ENCODE results near the gene LRP2BP. TPM values are rescaled to one million over a fixed set of nuclear protein-coding genes. Genes with fewer than 3 reads are reported as not detected.

LRP2BP gene
- total and polyA plus RNA-seq, 2 of the 13 experiments (the other 11 are each of a cell fraction or from before 2014, with no cell fraction given): 0.22 to 0.29 TPM

DNA sequence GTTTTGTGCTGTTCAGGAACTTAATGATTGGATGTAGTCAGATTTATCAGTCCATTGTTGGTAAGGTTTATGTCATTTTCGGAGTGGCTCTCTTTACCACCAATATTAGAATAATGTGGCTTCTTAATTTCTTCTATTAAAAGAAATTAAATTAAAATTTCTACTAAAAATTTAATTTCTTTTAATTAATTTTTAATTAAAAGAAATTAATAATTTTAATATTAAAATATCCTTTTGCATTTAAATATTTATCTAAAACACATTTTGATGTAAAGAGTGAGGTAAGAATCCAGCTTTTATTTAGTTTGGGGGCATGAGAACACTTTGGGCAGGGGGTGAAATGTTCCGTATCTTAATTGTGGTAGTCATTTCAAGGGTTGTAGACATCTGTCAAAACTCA lies 45.8 kb upstream of the LRP2BP start (continued):
- TF ChIP-seq, protein P1, sequence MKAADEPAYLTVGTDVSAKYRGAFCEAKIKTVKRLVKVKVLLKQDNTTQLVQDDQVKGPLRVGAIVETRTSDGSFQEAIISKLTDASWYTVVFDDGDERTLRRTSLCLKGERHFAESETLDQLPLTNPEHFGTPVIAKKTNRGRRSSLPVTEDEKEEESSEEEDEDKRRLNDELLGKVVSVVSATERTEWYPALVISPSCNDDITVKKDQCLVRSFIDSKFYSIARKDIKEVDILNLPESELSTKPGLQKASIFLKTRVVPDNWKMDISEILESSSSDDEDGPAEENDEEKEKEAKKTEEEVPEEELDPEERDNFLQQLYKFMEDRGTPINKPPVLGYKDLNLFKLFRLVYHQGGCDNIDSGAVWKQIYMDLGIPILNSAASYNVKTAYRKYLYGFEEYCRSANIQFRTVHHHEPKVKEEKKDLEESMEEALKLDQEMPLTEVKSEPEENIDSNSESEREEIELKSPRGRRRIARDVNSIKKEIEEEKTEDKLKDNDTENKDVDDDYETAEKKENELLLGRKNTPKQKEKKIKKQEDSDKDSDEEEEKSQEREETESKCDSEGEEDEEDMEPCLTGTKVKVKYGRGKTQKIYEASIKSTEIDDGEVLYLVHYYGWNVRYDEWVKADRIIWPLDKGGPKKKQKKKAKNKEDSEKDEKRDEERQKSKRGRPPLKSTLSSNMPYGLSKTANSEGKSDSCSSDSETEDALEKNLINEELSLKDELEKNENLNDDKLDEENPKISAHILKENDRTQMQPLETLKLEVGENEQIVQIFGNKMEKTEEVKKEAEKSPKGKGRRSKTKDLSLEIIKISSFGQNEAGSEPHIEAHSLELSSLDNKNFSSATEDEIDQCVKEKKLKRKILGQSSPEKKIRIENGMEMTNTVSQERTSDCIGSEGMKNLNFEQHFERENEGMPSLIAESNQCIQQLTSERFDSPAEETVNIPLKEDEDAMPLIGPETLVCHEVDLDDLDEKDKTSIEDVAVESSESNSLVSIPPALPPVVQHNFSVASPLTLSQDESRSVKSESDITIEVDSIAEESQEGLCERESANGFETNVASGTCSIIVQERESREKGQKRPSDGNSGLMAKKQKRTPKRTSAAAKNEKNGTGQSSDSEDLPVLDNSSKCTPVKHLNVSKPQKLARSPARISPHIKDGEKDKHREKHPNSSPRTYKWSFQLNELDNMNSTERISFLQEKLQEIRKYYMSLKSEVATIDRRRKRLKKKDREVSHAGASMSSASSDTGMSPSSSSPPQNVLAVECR (CRISPR knock-in tag; IDR thresholded peaks at IDR 0.05; ENCODE audit: borderline replicate concordance): no peak

DNA sequence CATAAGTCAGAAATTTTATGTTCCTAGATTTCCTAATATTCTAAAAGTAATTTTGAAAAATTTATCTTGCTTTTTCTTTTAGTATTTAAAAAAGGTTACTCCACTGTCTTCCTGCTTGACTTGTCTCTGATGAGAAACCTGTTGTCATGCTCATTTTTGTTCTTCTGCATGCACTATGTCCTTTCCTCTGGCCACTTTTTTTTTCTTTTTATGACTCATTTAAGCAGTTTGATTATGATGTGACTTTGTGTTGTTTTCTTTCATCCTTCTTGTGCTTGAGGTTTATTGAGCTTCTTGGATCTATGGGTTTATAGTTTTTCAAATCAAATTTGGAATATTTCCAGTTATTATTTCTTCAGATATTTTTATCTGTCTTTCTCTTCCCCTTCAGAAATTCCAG lies 42.1 kb upstream of the LRP2BP start:
- Histone ChIP-seq H2AFZ (ENCODE audit: low read length) (no peak overlapping the region), H3K9me3 (ENCODE audit: low read length) (no peaks in the 10 kb centered on the region), H3K9ac (ENCODE audit: insufficient read depth, low read depth, low read length) (no peak overlapping the region), H3K4me3 (replicated peaks in 1 of 3; ENCODE audit: insufficient read depth in 1 of 3, low read depth in 2 of 3, low read length in 3 of 3) (no peak overlapping the region), H3K4me2 (ENCODE audit: low read depth, low read length) (no peak overlapping the region), H3K4me1 (ENCODE audit: insufficient read depth, low read length) (no peaks in the 10 kb centered on the region), H4K20me1 (ENCODE audit: insufficient read depth, low read length) (no peaks in the 10 kb centered on the region), H3K27ac (ENCODE audit: extremely low read length, insufficient read depth, low read length) (no peak overlapping the region), H3K27me3 (ENCODE audit: control insufficient read depth in 1 of 2, insufficient read depth in 2 of 2, low read length in 2 of 2) (no peaks in the 10 kb centered on the region), H3K36me3 (replicated peaks in 1 of 2; ENCODE audit: control insufficient read depth in 1 of 2, insufficient read depth in 2 of 2, low read length in 2 of 2) (no peaks in the 10 kb centered on the region), H3K79me2 (ENCODE audit: insufficient read depth, low read length) (no peaks in the 10 kb centered on the region)
- in situ Hi-C loops (cut with HindIII; ENCODE audit: extremely low pct_ligation_motif_present, low pct_unique_long_range_greater_than_20kb): no loop called here
- DNase-seq (ENCODE audit: low spot score) (no peak), FAIRE-seq (no peak), ATAC-seq (no peak)
- no TSS peak for BruUV-seq (replicated peaks)
- intact Hi-C loops (cut with micrococcal nuclease; ENCODE audit: unreplicated experiment): no loop called here
- ChIA-PET POLR2A (no interaction called here), CTCF (ENCODE audit: low intra/inter-chr PET ratio, low total read pairs) (no interaction called here)
- TF ChIP-seq ZNF598 (CRISPR knock-in tag; IDR thresholded peaks at IDR 0.05; ENCODE audit: borderline replicate concordance): no peak
- TF ChIP-seq MIER3 (CRISPR knock-in tag; IDR thresholded peaks at IDR 0.05; ENCODE audit: borderline replicate concordance): no peak
- TF ChIP-seq, protein P2, sequence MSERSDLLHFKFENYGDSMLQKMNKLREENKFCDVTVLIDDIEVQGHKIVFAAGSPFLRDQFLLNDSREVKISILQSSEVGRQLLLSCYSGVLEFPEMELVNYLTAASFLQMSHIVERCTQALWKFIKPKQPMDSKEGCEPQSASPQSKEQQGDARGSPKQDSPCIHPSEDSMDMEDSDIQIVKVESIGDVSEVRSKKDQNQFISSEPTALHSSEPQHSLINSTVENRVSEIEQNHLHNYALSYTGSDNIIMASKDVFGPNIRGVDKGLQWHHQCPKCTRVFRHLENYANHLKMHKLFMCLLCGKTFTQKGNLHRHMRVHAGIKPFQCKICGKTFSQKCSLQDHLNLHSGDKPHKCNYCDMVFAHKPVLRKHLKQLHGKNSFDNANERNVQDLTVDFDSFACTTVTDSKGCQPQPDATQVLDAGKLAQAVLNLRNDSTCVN (CRISPR knock-in tag; IDR thresholded peaks at IDR 0.05; ENCODE audit: borderline replicate concordance): no peak
- TF ChIP-seq, protein P3, sequence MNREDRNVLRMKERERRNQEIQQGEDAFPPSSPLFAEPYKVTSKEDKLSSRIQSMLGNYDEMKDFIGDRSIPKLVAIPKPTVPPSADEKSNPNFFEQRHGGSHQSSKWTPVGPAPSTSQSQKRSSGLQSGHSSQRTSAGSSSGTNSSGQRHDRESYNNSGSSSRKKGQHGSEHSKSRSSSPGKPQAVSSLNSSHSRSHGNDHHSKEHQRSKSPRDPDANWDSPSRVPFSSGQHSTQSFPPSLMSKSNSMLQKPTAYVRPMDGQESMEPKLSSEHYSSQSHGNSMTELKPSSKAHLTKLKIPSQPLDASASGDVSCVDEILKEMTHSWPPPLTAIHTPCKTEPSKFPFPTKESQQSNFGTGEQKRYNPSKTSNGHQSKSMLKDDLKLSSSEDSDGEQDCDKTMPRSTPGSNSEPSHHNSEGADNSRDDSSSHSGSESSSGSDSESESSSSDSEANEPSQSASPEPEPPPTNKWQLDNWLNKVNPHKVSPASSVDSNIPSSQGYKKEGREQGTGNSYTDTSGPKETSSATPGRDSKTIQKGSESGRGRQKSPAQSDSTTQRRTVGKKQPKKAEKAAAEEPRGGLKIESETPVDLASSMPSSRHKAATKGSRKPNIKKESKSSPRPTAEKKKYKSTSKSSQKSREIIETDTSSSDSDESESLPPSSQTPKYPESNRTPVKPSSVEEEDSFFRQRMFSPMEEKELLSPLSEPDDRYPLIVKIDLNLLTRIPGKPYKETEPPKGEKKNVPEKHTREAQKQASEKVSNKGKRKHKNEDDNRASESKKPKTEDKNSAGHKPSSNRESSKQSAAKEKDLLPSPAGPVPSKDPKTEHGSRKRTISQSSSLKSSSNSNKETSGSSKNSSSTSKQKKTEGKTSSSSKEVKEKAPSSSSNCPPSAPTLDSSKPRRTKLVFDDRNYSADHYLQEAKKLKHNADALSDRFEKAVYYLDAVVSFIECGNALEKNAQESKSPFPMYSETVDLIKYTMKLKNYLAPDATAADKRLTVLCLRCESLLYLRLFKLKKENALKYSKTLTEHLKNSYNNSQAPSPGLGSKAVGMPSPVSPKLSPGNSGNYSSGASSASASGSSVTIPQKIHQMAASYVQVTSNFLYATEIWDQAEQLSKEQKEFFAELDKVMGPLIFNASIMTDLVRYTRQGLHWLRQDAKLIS (CRISPR knock-in tag; IDR thresholded peaks at IDR 0.05): no peak
- no peak for TF ChIP-seq SOX6 (IDR thresholded peaks at IDR 0.05)
- TF ChIP-seq SOX6 (CRISPR knock-in tag; IDR thresholded peaks at IDR 0.05): no peak
- TF ChIP-seq, protein P4, sequence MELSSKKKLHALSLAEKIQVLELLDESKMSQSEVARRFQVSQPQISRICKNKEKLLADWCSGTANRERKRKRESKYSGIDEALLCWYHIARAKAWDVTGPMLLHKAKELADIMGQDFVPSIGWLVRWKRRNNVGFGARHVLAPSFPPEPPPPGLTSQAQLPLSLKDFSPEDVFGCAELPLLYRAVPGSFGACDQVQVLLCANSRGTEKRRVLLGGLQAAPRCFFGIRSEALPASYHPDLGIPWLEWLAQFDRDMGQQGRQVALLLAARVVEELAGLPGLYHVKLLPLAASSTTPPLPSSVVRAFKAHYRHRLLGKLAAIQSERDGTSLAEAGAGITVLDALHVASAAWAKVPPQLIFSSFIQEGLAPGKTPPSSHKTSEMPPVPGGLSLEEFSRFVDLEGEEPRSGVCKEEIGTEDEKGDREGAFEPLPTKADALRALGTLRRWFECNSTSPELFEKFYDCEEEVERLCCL (CRISPR knock-in tag; IDR thresholded peaks at IDR 0.05; ENCODE audit: borderline replicate concordance): no peak
- no peak for TF ChIP-seq ZNF501 (CRISPR knock-in tag; IDR thresholded peaks at IDR 0.05)
- no peak for TF ChIP-seq ZNF230 (CRISPR knock-in tag; IDR thresholded peaks at IDR 0.05)
- no peak for TF ChIP-seq ESRRA (CRISPR knock-in tag; IDR thresholded peaks at IDR 0.05; ENCODE audit: low read depth)
- no peak for TF ChIP-seq PHF20 (CRISPR knock-in tag; IDR thresholded peaks at IDR 0.05)
- no peak for TF ChIP-seq BORCS8-MEF2B (CRISPR knock-in tag; IDR thresholded peaks at IDR 0.05)
- TF ChIP-seq HIVEP1 (CRISPR knock-in tag; IDR thresholded peaks at IDR 0.05): no peak

All from HepG2 (cell line).